BLaER1 (cell line): ENCODE results near the gene KIRREL1.

Experiments
- H3K27ac ChIP-seq: shearing (Covaris generic); formaldehyde crosslinking; 2 replicates; pipeline ENCODE4 v1.8.1; 2022
- H3K27me3 ChIP-seq: shearing (Covaris generic); formaldehyde crosslinking; 2 replicates; pipeline ENCODE4 v1.8.1; 2022
- H3K36me3 ChIP-seq: shearing (Covaris generic); formaldehyde crosslinking; 2 replicates; pipeline ENCODE4 v1.8.1; 2022
- H3K4me1 ChIP-seq: shearing (Covaris generic); formaldehyde crosslinking; 2 replicates; pipeline ENCODE4 v1.8.1; 2022
- H3K4me2 ChIP-seq: shearing (Covaris generic); formaldehyde crosslinking; 2 replicates; pipeline ENCODE4 v1.8.1; 2022
- H3K4me3 ChIP-seq: shearing (Covaris generic); formaldehyde crosslinking; 2 replicates; pipeline ENCODE4 v1.8.1; 2022
- H3K9ac ChIP-seq: shearing (Covaris generic); formaldehyde crosslinking; 2 replicates; pipeline ENCODE4 v1.8.1; 2022
- H3K9me3 ChIP-seq: shearing (Covaris generic); formaldehyde crosslinking; 2 replicates; pipeline ENCODE4 v1.8.1; 2022
- H4K20me1 ChIP-seq: shearing (Covaris generic); formaldehyde crosslinking; 2 replicates; pipeline ENCODE4 v1.8.1; 2022
- Cebpa-rat ChIP-seq: shearing (Covaris generic); IDR thresholded peaks from 2 replicates; pipeline ENCODE4 v1.8.1; 2022

The KIRREL1 gene

DNA sequence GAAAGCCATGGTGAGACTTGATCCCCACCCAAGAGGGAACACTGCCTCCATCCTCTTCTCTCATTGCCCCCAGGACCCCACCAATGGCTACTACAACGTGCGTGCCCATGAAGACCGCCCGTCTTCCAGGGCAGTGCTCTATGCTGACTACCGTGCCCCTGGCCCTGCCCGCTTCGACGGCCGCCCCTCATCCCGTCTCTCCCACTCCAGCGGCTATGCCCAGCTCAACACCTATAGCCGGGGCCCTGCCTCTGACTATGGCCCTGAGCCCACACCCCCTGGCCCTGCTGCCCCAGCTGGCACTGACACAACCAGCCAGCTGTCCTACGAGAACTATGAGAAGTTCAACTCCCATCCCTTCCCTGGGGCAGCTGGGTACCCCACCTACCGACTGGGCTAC, 101.1 kb downstream of the KIRREL1 start:
- Histone ChIP-seq H3K9me3 (no peaks in the 10 kb centered on the region), H3K27me3 (no peaks in the 10 kb centered on the region), H3K27ac (no peak overlapping the region), H3K4me3 (no peak overlapping the region), H3K9ac (no peak overlapping the region), H4K20me1 (no peaks in the 10 kb centered on the region), H3K4me1 (peaks cover 12% of the 10 kb centered on the region; the same call in 1 of the 2 replicates), H3K36me3 (peaks cover 75% of the 10 kb centered on the region), H3K4me2 (no peak overlapping the region)
- TF ChIP-seq Cebpa-rat: no peak

DNA sequence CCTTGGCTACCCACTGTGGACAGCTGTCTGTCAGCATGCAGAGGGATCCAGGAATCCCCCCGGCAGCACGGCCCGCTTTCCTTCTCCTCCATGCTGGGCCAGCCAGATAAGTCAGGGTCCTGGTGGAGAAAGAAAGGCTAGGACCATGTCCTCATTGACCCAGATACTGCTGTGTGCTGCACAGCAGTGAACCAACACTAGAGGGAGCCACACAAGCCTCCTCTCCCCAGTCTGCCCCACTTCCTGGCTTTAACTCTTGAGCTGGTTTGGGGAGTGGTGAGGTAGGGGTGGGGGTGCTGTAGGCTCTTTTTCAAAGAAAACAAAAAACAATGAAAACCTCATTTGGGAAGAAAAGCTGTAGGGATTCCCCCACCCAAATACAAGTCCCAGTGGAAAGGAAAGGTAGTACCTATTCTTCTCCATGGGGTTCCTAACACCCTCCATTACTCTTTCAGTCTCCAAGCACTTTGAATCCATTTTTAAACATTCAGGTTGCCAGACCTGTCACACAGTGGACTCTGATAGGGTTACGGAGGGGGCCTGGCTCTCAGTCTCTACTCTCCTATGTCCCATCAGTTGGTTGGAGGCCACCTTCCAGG, 102.4 kb downstream of the KIRREL1 start:
- H3K27ac ChIP-seq: no peak overlapping the region
- no peak overlapping the region for H3K4me3 ChIP-seq
- H3K27me3 ChIP-seq: no peaks in the 10 kb centered on the region
- H3K36me3 ChIP-seq: peaks cover 63% of the 10 kb centered on the region
- peaks cover 12% of the 10 kb centered on the region; the same call in 1 of the 2 replicates for H3K4me1 ChIP-seq
- H4K20me1 ChIP-seq: no peaks in the 10 kb centered on the region
- H3K9ac ChIP-seq: no peak overlapping the region
- H3K9me3 ChIP-seq: no peaks in the 10 kb centered on the region
- no peak for TF ChIP-seq Cebpa-rat
- no peak overlapping the region for H3K4me2 ChIP-seq

DNA sequence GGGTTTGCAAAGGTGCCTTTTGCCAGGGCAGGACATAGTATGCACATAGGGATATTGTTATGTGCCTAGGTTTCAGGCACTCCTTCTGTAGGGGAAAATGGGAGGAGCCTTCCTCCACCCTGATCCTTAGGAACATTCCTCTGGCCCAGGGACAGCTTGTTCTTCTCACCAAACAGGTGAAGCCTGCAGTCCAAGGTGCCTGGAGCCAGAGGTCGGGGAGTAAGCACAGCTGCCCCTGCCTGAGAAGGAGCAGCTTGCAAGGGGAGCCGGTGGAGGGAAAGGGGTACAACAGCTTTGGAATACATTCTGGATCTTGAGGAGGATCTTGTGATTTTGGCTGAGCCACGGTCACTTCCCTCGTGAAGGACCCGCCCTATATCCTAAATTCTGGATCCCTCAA, 104.8 kb downstream of the KIRREL1 start:
- Histone ChIP-seq H3K4me1 (peaks cover 12% of the 10 kb centered on the region; the same call in 1 of the 2 replicates), H3K27me3 (no peaks in the 10 kb centered on the region), H3K9me3 (no peaks in the 10 kb centered on the region), H3K27ac (no peak overlapping the region), H3K36me3 (peaks cover 39% of the 10 kb centered on the region), H3K4me2 (no peak overlapping the region), H3K4me3 (no peak overlapping the region), H4K20me1 (no peaks in the 10 kb centered on the region), H3K9ac (no peak overlapping the region)
- TF ChIP-seq Cebpa-rat: no peak

GRCh38 chr1:158099185-158099584, 105.7 kb downstream of the KIRREL1 start:
- no peak overlapping the region for H3K4me2 ChIP-seq
- no peak overlapping the region for H3K4me3 ChIP-seq
- H4K20me1 ChIP-seq: no peaks in the 10 kb centered on the region
- no peak overlapping the region for H3K9ac ChIP-seq
- H3K9me3 ChIP-seq: no peaks in the 10 kb centered on the region
- no peaks in the 10 kb centered on the region for H3K27me3 ChIP-seq
- TF ChIP-seq Cebpa-rat: no peak
- peaks cover 12% of the 10 kb centered on the region; the same call in 1 of the 2 replicates for H3K4me1 ChIP-seq
- H3K27ac ChIP-seq: no peak overlapping the region
- peaks cover 29% of the 10 kb centered on the region for H3K36me3 ChIP-seq

DNA sequence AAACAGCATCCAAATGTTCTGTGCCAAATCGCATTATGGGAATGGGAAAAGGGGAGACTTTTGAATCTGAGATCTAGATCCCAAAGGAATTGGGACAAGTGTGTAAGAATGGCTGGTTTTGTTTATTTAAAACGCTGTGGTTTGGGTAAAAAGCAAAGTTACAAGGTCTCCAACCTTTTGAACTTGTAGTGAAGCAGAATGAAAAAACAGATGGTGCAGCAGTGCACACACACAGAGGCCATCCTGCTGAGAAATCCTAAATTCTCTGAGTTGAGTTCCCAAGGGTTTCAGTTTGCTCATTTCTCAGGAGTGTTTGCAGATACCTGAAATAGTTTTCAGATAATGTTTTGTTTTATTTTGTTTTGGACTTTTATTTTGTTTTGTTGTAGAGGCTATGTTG, 107.1 kb downstream of the KIRREL1 start:
- Histone ChIP-seq H3K27ac (no peak overlapping the region), H3K27me3 (no peaks in the 10 kb centered on the region), H4K20me1 (no peaks in the 10 kb centered on the region), H3K4me3 (no peak overlapping the region), H3K4me1 (peaks cover 12% of the 10 kb centered on the region; the same call in 1 of the 2 replicates), H3K4me2 (no peak overlapping the region), H3K9ac (no peak overlapping the region), H3K9me3 (no peaks in the 10 kb centered on the region), H3K36me3 (peaks cover 16% of the 10 kb centered on the region; the same call in 1 of the 2 replicates)
- no peak for TF ChIP-seq Cebpa-rat

DNA sequence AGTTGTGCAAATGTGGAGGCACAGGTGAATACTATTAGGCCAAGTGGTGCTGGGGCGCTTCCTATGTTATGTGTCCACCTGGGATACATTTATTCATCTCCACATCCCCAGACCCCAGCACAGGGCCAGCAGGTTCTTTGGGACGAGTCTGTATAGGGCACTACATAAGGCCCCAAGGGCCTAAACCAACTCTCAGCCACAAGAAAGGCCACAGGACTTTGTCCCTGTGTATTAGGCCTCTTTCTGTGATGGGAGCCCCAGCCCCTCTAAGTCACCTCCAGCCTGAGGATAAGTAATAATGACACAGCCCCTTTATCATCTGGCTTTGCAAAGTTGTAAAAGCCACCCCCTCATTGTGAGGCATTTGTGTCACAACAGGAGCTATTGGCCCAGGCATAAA, 108.0 kb downstream of the KIRREL1 start:
- Histone ChIP-seq H3K36me3 (peaks cover 7% of the 10 kb centered on the region; the same call in 1 of the 2 replicates), H4K20me1 (no peaks in the 10 kb centered on the region), H3K4me1 (peaks cover 6% of the 10 kb centered on the region; the same call in 1 of the 2 replicates), H3K27ac (no peak overlapping the region), H3K9me3 (no peaks in the 10 kb centered on the region), H3K4me2 (no peak overlapping the region), H3K4me3 (no peak overlapping the region), H3K9ac (no peak overlapping the region), H3K27me3 (no peaks in the 10 kb centered on the region)
- TF ChIP-seq Cebpa-rat: no peak

DNA sequence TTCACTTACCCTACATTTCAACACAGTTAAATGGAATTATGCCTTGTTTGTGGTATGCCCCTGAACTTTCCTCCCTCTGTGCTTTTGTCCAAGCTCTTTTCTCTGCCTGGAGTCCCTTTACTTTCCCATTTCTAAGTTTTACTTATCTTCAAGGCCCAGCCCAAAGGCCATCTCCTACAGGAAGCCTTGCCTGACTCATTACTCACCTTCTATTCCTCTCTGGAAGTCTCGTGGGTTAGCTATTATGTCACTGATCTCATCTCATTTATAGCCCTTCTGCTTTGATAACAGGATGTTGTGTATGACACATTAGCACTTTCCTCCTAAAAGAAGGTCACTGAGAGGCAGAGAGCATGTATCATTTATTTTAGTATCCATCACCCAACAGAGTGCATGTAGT, 108.5 kb downstream of the KIRREL1 start:
- no peak for TF ChIP-seq Cebpa-rat
- no peak overlapping the region for H3K9ac ChIP-seq
- no peak overlapping the region for H3K27ac ChIP-seq
- H4K20me1 ChIP-seq: no peaks in the 10 kb centered on the region
- no peak overlapping the region for H3K4me3 ChIP-seq
- H3K9me3 ChIP-seq: no peaks in the 10 kb centered on the region
- H3K4me2 ChIP-seq: no peak overlapping the region
- no peaks in the 10 kb centered on the region for H3K27me3 ChIP-seq
- peaks cover 1% of the 10 kb centered on the region; the same call in 1 of the 2 replicates for H3K4me1 ChIP-seq
- peaks cover 4% of the 10 kb centered on the region; the same call in 1 of the 2 replicates for H3K36me3 ChIP-seq

DNA sequence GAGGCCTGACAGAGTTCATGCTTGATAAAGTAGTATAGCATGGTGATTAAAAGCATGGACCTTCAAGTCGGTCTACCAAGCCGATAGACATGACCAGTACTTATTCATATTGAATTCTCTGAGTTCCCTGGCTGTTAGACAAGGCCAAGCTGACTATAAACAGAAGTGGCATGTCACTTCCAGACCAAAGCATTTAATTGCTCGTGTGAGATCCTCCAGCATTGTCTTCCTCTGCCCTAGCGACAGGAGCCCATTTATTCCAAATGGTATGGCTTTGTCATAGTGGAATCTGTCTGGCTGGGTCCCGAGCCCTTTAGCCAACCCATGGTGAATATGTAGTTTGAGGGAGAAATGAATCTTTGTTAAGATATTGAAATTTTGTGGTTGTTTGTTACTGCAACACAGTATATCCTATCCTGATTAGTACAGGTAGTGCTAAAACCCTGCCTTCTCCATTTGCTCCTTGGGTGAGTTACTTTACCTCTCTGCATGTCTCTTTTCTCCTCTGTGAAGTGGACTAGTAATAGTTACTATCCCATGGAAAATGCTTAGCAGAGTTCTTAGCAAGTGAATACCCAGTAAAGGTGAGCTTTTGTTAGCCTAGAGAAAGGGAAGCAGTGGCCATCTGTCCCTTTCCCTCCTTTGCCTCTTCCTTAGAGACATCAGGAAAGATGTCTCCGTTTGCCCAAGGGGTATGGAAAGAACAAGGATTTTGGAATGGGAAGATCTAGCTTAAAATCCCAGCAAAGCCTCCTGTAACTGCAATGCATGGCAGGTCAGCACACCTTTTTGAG, 109.6 kb downstream of the KIRREL1 start:
- no peaks in the 10 kb centered on the region for H3K4me1 ChIP-seq
- H3K36me3 ChIP-seq: peaks cover 3% of the 10 kb centered on the region; the same call in 1 of the 2 replicates
- no peaks in the 10 kb centered on the region for H4K20me1 ChIP-seq
- H3K4me2 ChIP-seq: no peak overlapping the region
- no peak overlapping the region for H3K9ac ChIP-seq
- no peaks in the 10 kb centered on the region for H3K27me3 ChIP-seq
- no peak overlapping the region for H3K27ac ChIP-seq
- H3K9me3 ChIP-seq: no peaks in the 10 kb centered on the region
- H3K4me3 ChIP-seq: no peak overlapping the region
- no peak for TF ChIP-seq Cebpa-rat

DNA sequence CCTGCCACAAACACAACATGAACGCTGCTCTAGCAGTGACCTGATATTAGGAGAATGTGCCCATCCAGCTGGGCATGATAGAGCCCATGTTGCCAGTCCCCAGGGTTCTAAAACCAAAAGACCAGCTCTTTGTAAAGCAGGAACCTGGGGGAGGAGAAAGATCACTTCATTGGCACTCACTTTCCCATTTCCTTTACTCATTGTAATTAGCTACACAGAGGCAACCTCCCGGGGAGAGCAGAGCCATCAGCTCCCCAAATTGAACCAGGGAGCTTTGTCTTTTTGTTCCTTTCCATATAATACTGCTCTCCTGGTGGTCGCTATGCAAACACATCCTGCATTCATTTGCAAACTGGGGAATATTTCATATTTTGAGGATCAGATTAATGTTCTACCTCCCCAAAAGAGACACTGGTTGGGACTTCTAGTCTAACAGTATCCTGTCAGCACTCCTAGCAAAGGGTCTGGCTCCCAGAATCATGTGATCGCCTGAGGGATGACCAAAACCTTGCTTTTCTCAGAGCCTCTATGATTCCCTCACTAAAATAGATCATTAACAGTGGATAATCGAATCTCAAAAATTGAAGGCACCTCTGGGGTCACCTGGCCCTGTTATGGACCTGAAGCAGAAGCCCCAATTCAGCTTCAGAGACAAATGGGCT, 110.5 kb downstream of the KIRREL1 start:
- Histone ChIP-seq H4K20me1 (no peaks in the 10 kb centered on the region), H3K4me2 (no peak overlapping the region), H3K4me3 (no peak overlapping the region), H3K9me3 (peaks cover 7% of the 10 kb centered on the region), H3K9ac (no peak overlapping the region), H3K27ac (no peak overlapping the region), H3K27me3 (no peaks in the 10 kb centered on the region), H3K36me3 (no peaks in the 10 kb centered on the region), H3K4me1 (no peaks in the 10 kb centered on the region)
- TF ChIP-seq Cebpa-rat: no peak

GRCh38 chr1:158104891-158105290, 111.4 kb downstream of the KIRREL1 start:
- H3K4me3 ChIP-seq: no peak overlapping the region

More at GRCh38 chr1:158104891-158105290, 111.4 kb downstream of the KIRREL1 start:
- no peak for TF ChIP-seq Cebpa-rat
- no peak overlapping the region for H3K27ac ChIP-seq
- no peaks in the 10 kb centered on the region for H3K27me3 ChIP-seq
- H3K4me1 ChIP-seq: no peaks in the 10 kb centered on the region
- no peaks in the 10 kb centered on the region for H3K36me3 ChIP-seq
- H3K9ac ChIP-seq: no peak overlapping the region
- peaks cover 16% of the 10 kb centered on the region for H3K9me3 ChIP-seq
- no peak overlapping the region for H3K4me2 ChIP-seq
- no peaks in the 10 kb centered on the region for H4K20me1 ChIP-seq
